A549 treated with RU486 at 1 μM for 4 hours (cell line): ENCODE measurements around the gene TNFAIP2. TPM values are rescaled to one million over a fixed set of nuclear protein-coding genes. Genes with fewer than 3 reads are reported as not detected.

ENCODE experiments used
- total RNA-seq: library from RNA; stranded (reverse); fragments of 200-300 nt; extraction: Qiagen RNA extraction; gene quantifications from 5 replicates; pipeline ENCODE4 v1.2.3, GENCODE V29; 2022; ENCODE audit warnings: low read depth

Gene TNFAIP2, protein sequence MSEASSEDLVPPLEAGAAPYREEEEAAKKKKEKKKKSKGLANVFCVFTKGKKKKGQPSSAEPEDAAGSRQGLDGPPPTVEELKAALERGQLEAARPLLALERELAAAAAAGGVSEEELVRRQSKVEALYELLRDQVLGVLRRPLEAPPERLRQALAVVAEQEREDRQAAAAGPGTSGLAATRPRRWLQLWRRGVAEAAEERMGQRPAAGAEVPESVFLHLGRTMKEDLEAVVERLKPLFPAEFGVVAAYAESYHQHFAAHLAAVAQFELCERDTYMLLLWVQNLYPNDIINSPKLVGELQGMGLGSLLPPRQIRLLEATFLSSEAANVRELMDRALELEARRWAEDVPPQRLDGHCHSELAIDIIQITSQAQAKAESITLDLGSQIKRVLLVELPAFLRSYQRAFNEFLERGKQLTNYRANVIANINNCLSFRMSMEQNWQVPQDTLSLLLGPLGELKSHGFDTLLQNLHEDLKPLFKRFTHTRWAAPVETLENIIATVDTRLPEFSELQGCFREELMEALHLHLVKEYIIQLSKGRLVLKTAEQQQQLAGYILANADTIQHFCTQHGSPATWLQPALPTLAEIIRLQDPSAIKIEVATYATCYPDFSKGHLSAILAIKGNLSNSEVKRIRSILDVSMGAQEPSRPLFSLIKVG
- 298 to 395 TPM (median 349 TPM) in 5 replicates for total RNA-seq

DNA sequence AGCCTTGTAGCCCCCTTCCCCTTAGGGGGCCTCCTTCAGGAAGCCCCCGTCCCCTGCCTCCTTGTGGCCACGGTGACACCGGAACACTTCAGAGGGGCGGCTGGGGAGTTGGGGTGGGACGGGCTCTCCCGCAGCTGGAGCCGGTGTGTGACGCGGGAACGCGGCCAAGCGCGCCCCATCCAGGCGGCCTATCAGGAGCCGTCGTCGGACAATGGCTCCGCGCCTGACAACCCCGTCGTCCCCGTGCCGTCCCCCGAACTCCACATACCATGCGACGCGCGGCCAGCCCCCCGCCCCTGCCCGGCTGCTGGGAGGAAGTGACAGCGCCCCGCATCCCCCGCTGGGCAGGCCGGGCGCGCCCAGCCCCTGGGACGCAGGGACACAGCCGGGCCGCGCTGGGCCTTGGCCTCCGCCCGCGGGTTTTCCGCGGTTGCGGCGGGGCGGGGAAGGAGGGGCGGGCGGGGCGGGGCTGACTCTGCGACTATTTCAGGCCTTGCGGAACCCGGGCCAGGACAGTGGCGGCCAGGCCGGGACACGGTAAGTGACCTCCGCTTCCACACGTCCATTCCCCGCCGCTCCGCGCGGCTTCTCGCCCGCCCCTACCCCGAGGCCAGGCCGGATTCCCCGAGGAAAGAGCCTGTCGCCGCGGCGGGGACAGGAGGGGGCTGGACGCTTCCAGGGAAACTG lies at the start of gene TNFAIP2:
Gene TNFAIP2, plus strand, starts transcription at position 515 of the 687 bp plus-strand sequence. CDS start 2,997 bp downstream, outside the sequence.

DNA sequence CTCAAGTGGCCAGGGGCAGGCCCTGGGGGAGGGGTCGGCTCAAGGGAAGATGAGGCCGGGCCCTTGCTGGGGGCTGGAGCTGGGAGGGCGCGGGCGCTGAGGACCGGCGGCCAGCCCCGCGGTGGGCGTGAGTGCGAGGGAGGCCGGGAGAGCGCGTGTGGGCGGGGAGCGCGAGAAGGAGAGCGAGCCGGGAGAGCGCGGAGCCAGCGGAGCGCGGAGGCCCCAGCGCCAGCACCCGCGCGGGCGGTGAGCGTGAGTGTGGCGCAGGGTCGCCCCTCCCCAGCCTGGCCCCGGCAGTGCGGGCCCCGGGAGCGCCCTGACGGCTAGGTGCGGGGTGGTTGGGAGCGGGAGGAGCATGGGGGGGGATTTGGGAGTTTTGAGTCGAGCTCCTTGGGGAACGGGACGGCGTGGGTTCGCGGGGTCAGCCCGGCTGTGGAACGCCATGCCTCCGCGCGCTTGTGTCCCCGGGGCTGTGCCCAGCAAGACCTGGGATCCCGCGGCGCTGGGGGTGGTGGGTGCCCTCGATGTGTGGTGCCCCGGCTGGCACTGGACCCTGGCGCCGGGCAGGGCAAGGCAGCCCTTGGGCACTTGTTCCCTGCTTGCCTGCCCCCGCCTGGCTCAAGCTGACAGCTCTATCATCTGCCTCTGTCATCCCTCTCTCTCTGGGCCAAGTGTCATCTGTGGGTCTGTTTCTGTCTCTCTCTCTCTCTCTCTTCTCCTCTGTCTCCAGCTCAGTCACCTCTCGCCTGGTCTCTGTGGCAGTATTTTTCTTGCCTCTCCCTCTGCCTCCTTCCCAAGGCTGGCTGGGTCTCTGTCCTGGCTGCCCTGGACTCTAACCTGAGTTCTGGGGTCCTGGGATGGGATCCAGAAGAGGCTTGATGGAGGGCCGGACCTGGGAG lies 39.0 kb upstream of the TNFAIP2 start, which contains the start of gene LBHD2:
Gene LBHD2, plus strand, starts transcription at position 190 of the 899 bp plus-strand sequence. CDS start 1,803 bp downstream, outside the sequence.

DNA sequence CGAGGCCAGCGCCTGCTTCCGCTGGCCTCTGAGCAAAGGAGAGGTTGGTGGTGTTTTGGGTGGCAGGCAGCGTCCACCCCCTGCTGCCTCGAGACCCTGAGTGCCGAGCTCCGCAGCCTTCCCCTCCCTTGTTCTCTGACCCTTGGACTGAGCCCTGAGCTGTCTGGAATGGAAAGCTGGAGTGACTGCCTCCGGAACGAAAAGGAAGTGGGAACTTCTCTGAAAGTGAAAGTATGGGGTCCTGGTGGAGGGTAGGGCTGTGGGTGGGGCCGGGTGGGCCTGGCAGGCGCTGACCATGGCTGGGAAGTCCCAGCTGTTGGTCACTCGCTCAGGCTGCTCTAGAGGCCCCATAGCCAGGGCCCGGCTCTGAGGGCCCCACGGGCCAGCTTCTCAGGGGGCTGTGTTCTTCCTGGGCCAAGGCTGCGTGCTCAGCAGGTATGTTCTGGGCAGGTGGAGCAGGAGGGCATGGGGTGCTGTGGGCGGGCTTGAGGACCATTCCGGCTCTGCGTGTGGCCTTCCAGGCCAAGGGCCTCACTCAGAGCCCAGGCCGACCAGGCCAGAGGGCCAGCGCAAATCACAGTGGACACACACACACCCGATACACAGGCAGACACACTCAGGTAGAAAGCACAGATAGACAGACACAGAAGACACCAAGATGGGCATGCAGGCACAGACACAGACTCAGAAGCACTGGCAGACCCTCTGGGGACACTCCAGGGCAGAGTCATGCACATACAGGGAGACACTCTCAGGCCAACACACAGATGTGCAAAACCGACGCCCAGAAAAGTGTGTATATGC lies 28.7 kb upstream of the TNFAIP2 start, which contains the start of gene EXOC3L4:
Gene EXOC3L4, plus strand, starts transcription at position 320 of the 804 bp plus-strand sequence. CDS start 5,495 bp downstream, outside the sequence.

Other genes starting within 250 kb of the TNFAIP2 start
- gene AMN, start 200.8 kb upstream of the TNFAIP2 start, total RNA-seq, result 0.21 to 0.64 TPM (median 0.43 TPM) in 5 replicates
- 55.1 to 72.2 TPM (median 68.1 TPM) in 5 replicates for gene CDC42BPB, start 65.9 kb upstream of the TNFAIP2 start, total RNA-seq
- gene LBHD2, start 39.3 kb upstream of the TNFAIP2 start, total RNA-seq, result 0.14 TPM in 1 of 5 replicates, not detected in the others
- gene EXOC3L4, start 28.7 kb upstream of the TNFAIP2 start, total RNA-seq, result 0.53 to 2.7 TPM (median 2.0 TPM) in 5 replicates
- 209 to 291 TPM (median 280 TPM) in 5 replicates for gene EIF5, start 210.8 kb downstream of the TNFAIP2 start, total RNA-seq